ENCODE measurements around the gene CA11. TPM values are rescaled to one million over a fixed set of nuclear protein-coding genes. Genes with fewer than 3 reads are reported as not detected.

Gene CA11
- total RNA-seq, 1 donor from 2014 or later: 9.6 TPM

DNA sequence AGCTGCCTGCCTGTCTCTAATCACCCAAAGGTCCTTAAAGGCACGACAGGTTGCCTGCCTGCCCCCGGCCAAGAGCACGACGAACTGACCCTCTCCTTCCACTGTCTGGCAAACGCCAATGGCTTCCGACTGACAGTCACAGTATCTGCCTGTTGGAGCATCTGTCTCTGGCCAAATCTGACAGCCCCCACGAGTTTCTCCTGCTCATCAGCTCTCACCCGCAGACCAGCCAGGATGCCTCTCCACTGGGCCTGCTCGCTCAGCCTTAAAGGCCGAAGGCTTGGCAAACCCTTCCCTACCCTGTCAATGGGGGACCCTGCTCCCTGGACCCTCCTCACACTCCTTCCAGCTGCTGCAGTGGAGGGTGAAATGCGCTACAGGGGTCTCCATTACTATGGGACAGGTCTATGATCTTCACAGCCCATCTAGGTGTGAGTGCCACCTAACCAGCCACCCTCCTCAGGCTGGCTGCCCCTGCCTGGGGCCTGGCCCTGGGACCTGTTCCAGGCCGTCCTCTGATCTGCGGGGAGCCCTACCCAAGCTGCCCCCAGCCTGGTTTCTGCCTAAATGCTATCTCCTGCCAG lies 32.0 kb downstream of the CA11 start:
- DNase-seq (ENCODE audit: low spot score): no peak

- no peak for DNase-seq (ENCODE audit: low spot score)
Observed at GRCh38 chr19:48613024-48613851, 32.7 kb downstream of the CA11 start.

- DNase-seq (ENCODE audit: low spot score): no peak
Observed at GRCh38 chr19:48611872-48612271, 34.1 kb downstream of the CA11 start.

- DNase-seq (ENCODE audit: low spot score): no peak
Observed at GRCh38 chr19:48609571-48610108, 36.3 kb downstream of the CA11 start.

GRCh38 chr19:48608798-48609263 lies 37.2 kb downstream of the CA11 start:
- DNase-seq (ENCODE audit: low spot score): no peak

GRCh38 chr19:48607359-48607755 lies 38.6 kb downstream of the CA11 start:
- DNase-seq (ENCODE audit: low spot score): no peak

GRCh38 chr19:48606463-48607358 lies 39.3 kb downstream of the CA11 start, which contains the start of gene SPACA4:
SPACA4 (plus strand) TSS chr19:48606742; CDS start chr19:48606979, 237 bp downstream.
- no peak for DNase-seq (ENCODE audit: low spot score)

- no peak for DNase-seq (ENCODE audit: low spot score)
Observed at GRCh38 chr19:48603850-48604249, 42.1 kb downstream of the CA11 start.

DNA sequence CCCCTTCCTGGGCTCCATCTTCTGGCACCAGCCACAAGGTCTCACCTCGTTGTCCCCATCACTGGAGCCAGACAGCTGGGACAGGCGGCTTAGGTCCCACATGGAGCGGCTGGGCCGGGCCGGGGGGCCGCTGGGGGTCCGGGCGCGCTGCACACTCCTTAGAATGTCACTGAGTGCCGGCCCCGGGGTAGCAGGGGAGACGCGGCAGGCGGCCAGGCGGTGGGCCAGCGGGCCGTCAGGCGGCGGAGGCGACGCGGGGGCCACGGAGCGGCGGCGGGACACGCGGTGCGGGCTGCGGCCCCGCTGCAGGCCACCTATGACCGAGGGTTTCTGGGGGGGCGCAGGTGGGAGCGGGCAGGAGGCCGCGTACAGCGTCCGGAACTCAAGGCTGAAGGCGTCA lies 42.5 kb downstream of the CA11 start:
- DNase-seq (ENCODE audit: low spot score): no peak

GRCh38 chr19:48603001-48603400 lies 43.0 kb downstream of the CA11 start:
- DNase-seq (ENCODE audit: low spot score): no peak

DNA sequence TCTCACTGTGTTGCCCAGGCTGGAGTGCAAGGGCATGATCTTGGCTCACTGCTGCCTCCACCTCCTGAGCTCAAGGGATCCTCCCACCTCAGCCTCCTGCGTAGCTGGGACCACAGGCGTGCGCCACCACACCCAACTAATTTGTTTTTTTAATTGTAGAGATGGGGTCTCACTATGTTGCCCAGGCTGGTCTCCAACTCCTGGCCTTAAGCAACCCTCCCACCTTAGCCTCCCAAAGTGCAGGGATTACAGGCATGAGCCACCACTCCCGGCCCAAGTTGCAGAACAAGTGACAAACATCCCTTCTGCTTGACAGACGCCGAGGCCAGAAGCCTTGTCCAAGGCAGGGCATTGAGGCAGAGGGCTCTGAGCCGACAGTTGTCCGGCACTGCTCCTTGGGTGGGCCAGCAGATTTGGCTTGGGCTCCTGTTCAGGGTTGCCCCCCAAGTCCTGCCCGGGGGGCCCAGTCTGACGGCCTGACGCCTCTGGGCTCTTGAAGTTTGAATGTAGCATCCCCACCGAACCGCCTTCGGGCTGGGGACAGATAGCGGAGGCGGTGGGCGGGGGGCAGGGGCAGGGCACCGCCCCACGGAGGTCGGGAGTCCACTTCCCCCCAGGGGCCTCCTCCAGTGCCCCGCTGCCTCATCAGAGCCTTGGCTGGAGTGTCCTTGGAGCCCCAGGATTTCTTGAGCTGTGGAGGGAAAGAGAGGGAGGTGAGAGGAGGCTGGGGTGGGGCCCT lies 45.1 kb downstream of the CA11 start:
- no peak for DNase-seq (ENCODE audit: low spot score)

- no peak for DNase-seq (ENCODE audit: low spot score)
Observed at GRCh38 chr19:48598996-48599700, 46.8 kb downstream of the CA11 start.

DNA sequence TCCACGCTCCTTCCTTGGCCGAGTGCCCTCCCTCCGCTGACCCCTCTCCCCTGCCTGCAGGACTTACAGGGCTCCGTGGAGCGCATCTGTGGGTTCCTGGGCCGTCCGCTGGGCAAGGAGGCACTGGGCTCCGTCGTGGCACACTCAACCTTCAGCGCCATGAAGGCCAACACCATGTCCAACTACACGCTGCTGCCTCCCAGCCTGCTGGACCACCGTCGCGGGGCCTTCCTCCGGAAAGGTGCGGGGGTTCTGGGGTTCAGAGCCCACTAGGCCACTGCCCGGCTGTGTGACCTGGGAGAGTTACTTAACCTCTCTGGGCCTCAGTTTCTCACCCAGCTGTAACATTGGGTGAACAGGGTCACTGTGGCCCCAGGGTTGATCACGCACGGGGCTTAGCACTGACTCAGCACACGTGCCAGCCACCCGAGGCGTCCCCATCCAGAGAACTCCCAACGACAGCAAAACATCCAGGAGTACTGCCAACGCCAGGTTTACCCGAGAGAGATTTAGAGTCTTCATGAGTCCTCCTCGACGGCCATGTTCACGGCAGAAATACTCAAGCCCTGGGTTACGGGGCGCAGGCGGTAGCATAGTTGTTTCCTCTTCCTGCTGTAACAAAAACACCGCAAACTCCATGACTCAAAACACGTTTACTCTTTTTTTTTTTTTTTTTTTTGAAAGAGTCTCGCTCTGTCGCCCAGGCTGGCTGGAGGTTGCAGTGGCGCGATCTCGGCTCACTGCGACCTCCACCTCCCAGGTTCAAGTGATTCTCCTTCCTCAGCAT lies 49.1 kb downstream of the CA11 start:
- DNase-seq (ENCODE audit: low spot score): no peak

DNA sequence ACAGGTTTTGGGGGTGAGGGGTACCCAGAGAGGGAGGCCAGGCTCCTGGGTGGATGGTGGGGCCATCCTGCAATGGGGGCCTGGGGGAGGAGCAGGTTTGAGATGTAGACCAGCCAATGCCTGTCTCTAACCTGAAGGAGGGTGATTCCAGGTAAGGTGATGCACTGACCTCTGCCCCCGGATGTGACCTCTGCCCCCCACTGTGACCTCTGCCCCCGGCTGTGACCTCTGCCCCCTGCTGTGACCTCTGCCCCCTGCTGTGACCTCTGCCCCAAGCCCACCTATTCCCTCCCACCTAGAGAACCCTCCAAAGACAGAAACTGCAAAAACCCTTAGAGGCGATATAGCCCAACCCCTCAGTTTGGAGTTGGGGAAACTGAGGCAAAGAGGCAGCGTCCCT lies 49.8 kb downstream of the CA11 start:
- no peak for DNase-seq (ENCODE audit: low spot score)

- DNase-seq (ENCODE audit: low spot score): no peak
Observed at GRCh38 chr19:48595833-48596232, 50.2 kb downstream of the CA11 start.

DNA sequence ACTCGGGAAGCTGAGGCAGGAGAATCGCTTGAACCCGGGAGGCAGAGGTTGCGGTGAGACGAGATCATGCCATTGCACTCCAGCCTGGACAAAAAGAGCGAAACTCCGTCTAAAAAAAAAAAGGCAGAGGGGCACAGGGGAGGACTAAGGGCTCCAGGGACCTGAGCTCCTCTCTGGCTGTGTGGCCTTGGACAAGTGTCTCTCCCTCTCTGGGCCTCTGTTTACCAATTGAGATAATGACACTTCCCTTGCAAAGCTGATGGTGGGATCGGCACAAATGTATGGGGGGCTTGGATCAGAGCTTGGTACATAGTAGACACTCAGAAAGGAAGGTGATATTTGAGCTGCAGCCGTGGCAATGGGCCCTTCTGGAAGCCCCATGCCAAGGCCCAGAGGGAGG lies 50.8 kb downstream of the CA11 start:
- no peak for DNase-seq (ENCODE audit: low spot score)

- DNase-seq (ENCODE audit: low spot score): no peak
Observed at GRCh38 chr19:48591021-48591420, 55.0 kb downstream of the CA11 start.

- DNase-seq (ENCODE audit: low spot score): peak; percentile 91
Observed at GRCh38 chr19:48588670-48589401, 57.2 kb downstream of the CA11 start.
